Measurements from ENCODE around the gene HNRNPU.

The HNRNPU gene

GRCh38 chr1:244802556-244803239, 61.6 kb downstream of the HNRNPU start:
- DNase-seq (ENCODE audit: low spot score) = no peak

GRCh38 chr1:244802041-244802440, 62.3 kb downstream of the HNRNPU start:
- DNase-seq (ENCODE audit: low spot score) = no peak

- peak; percentile 71 for DNase-seq (ENCODE audit: low spot score)
These were observed 63.1 kb downstream of the HNRNPU start for GRCh38 chr1:244801246-244801645.

DNA sequence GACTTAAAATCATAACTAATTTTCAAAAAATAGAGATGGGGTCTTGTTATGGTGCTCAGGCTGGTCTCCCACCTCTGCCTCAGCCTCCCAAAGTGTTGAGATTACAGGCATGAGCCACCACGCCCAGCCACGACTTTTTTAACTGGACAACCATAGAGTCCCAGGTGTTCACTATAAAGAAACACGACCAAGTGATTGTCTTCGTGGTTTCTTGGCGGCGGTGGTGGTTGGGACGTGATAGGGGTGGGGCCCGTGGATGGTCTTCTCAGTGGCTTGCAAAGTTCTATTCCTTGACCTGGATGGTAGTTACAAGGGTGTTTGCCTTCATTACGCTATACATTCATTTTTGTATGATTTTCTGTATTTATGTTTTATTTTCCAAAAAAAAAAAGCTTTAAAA, 63.5 kb downstream of the HNRNPU start:
- DNase-seq (ENCODE audit: low spot score) = no peak
